ENCODE results near the gene KRTAP11-1.

Gene KRTAP11-1

GRCh38 chr21:30881480-30881879 is at the start of gene KRTAP11-1:
Gene KRTAP11-1 (minus strand): TSS chr21:30881580. CDS start chr21:30881524, 56 bp downstream.
- no peak for DNase-seq

GRCh38 chr21:30924146-30924700 is 42.8 kb upstream of the KRTAP11-1 start:
- DNase-seq = no peak

- DNase-seq = no peak
Measured at GRCh38 chr21:30921129-30921528, 39.7 kb upstream of the KRTAP11-1 start.

DNA sequence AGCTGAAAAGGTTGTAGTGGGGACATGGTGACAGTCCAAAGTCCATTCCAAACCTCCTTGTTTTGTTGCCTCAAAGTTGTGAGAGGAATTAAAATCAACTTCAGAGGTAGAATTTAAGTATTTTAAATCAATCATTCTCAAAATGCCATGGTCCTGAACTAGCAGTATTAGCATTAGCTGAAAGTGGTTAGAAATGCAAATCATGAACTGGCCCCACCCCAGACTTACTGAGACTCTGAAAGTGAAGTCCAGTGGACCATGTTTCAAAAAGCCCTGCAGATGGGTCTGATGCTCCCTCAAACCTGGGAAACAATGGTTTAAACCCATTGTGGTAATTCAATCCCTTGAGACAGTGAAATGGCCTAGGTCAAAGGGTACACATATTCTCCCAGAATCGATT is 36.2 kb upstream of the KRTAP11-1 start:
- no peak for DNase-seq

GRCh38 chr21:30900881-30901280 is 19.5 kb upstream of the KRTAP11-1 start:
- DNase-seq = no peak

- DNase-seq = no peak
Measured at GRCh38 chr21:30882866-30883597, 1.7 kb upstream of the KRTAP11-1 start.

DNA sequence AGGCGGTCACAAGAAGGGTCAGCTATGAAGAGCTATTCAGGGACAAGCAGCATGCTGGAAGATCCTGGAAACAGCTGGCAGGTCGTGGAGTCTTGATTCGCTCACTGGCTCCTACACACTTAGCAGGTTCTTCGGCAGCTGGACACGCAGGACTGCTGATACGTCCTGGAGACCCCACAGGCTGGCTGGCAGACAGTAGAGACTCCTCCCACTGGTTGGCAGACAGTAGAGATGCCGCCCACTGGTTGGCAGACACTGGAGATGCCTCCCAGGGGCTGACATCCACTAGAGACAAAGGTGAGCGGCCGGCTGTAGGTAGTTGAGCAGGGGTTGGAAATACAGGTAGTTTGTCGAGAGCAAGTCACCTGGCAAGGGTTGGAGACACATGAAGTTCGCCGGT is 466 bp downstream of the KRTAP11-1 start:
- DNase-seq = no peak

- no peak for DNase-seq
Measured at GRCh38 chr21:30874526-30874925, 6.9 kb downstream of the KRTAP11-1 start.

DNA sequence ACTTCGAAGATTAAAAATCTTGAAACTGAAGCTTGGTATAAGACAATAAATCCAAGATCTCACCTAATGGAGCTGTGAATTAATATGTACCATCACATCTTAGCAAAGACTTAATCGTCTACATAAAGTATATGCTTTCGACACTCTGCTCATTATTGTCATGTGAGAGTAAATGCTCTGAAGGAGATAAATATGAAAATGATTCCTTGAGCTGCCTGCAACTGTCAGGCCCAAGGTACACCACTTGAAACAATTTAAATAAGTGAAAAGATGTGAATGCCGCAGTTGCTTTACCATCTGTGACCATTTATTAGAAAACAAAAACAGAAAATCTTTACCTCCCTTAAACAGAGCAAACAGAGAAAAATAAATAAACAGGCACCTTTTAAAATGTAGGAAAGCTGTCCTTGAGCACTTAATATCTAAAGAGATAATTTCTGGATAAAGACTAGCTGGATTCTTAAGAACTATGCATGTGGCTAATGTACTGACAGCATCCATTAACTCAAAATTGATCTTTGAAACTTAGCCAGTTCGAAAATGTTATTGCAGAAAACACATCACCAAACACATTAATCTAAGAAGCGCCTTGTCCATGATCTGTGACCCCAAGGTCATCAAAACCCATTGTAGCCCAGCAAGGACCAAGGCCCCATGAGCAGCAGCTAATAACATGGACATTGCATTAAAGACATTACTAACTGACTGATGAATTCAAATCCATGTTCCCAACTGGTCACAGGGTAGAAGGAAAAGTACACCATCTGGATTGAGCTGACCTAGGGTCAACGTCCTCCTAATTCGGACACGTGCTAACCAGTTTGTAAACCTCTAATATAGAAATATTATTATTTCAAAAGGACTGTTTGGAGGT is 33.5 kb downstream of the KRTAP11-1 start:
- no peak for DNase-seq

DNA sequence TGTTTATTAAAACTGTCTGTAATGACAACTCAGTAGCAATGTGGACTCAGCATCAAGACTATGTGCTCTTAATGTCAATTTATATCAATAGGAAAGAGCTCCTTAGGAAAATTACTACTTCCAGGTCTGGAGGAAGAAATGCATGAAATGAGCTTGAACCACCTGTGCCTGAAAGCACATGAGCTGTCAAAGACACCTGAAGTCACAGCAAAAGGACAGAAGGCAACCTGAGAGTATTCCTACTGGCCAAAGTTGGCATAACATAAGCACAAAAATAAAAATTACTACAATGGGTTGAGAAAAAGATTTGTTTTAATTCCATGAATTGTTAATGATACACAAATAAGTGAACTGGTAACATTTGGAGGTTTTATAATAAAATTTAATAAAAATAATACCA is 38.4 kb downstream of the KRTAP11-1 start:
- DNase-seq = peak; percentile 8

DNA sequence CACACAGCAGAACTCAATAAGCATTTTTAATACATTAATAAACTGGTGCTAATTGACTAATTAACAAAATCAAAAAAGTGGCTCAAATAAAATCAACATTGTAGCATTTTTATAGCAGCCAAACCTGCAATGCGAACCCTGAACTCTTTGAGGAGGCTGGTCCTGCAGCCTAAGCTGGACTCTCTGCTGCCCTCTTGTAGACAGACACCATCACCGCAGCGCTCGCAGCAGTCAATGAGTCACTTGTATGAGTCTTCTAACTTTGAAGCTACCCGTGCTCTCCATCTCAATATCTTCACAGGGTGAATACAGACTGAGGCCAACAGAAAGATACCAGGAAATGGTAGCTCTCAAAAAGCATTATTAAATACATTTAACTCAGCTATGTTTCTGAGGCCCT is 42.1 kb downstream of the KRTAP11-1 start:
- peak; percentile 81 for DNase-seq

DNA sequence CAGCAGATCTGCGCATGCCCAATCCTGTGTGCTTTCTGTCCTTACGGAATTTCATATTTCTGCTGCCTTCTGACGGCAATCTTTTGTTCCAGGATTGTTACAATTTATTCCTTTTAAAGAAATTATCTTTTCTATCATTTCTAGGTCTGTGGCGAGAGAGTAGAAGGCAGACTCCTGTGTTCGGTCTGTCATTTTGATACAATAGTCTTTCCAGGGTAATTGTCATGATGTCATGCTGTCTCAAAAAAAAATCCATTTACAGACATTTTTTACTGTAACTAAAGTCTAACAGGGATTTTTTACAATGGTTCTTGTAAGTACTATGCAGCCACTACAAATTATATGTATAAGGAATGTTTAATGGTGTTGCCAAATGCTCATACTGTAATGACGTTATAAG is 42.8 kb downstream of the KRTAP11-1 start:
- no peak for DNase-seq

- DNase-seq = peak; percentile 66
Measured at GRCh38 chr21:30831194-30831765, 50.1 kb downstream of the KRTAP11-1 start.

Data from DMS53 (cell line).